AG09309 (cell line): ENCODE results near the gene CTLA4.

Experiments
- DNase-seq: peaks from one replicate; pipeline ENCODE4 v3.0.0-alpha.2; 2010; ENCODE audit warnings: low read depth
- H3K4me3 ChIP-seq: 2 replicates; pipeline ENCODE4 v1.5.1; 2011; ENCODE audit warnings: mild to moderate bottlenecking, low read depth, low read length, moderate library complexity; ENCODE audit not compliant: control insufficient read depth
- CTCF ChIP-seq: IDR thresholded peaks from 2 replicates; pipeline ENCODE4 v1.5.1; 2011; ENCODE audit warnings: mild to moderate bottlenecking, low read depth, low read length, inconsistent platforms; ENCODE audit not compliant: insufficient read depth, control insufficient read depth; ENCODE audit errors: missing control alignments

Gene CTLA4

GRCh38 chr2:203840655-203841205 lies 26.8 kb upstream of the CTLA4 start:
- no peak for DNase-seq
- no peak overlapping the region for H3K4me3 ChIP-seq
- TF ChIP-seq CTCF, result no peak

GRCh38 chr2:203841654-203842053 lies 25.9 kb upstream of the CTLA4 start:
- DNase-seq, result no peak
- no peak for TF ChIP-seq CTCF
- H3K4me3 ChIP-seq, result no peak overlapping the region

GRCh38 chr2:203842373-203842772 lies 25.2 kb upstream of the CTLA4 start:
- no peak for TF ChIP-seq CTCF
- no peak overlapping the region for H3K4me3 ChIP-seq
- DNase-seq, result no peak

GRCh38 chr2:203846490-203847105 lies 21.0 kb upstream of the CTLA4 start:
- DNase-seq, result no peak
- no peak overlapping the region for H3K4me3 ChIP-seq
- no peak for TF ChIP-seq CTCF

GRCh38 chr2:203849010-203849409 lies 18.6 kb upstream of the CTLA4 start:
- TF ChIP-seq CTCF, result no peak
- DNase-seq, result no peak
- no peak overlapping the region for H3K4me3 ChIP-seq

- TF ChIP-seq CTCF, result no peak
- no peak for DNase-seq
- H3K4me3 ChIP-seq, result no peak overlapping the region
Measured at GRCh38 chr2:203852760-203853159, 14.8 kb upstream of the CTLA4 start.
